IPS-20b (cell line): ENCODE data around the gene SSTR3.
A peak's percentile ranks its signal among the peaks of the same experiment; 100 is the strongest.
"Not testable (repeated sequence)": the region's sequence is repeated elsewhere in the genome, so short reads cannot be mapped to it uniquely, and the experiment has no call there.

Experiments
- H3K27ac ChIP-seq: one replicate; pipeline ENCODE4 v1.5.1; 2013; ENCODE audit warnings: low read length
- H3K27me3 ChIP-seq: 2 replicates; pipeline ENCODE4 v1.6.1; 2013; ENCODE audit warnings: mild to moderate bottlenecking, low read length, inconsistent platforms; ENCODE audit not compliant: insufficient read depth
- H3K36me3 ChIP-seq: 2 replicates; pipeline ENCODE4 v1.6.1; 2013; ENCODE audit warnings: low read depth, mild to moderate bottlenecking, inconsistent platforms, low read length, moderate library complexity; ENCODE audit not compliant: insufficient read depth
- H3K4me1 ChIP-seq: 2 replicates; pipeline ENCODE4 v1.6.1; 2013; ENCODE audit warnings: mild to moderate bottlenecking, control low read depth, inconsistent platforms, low read length, moderate library complexity; ENCODE audit not compliant: insufficient read depth
- H3K4me3 ChIP-seq: 2 replicates; pipeline ENCODE4 v1.5.1; 2013; ENCODE audit warnings: mild to moderate bottlenecking, low read length, inconsistent platforms
- H3K9ac ChIP-seq: 2 replicates; pipeline ENCODE4 v1.6.1; 2013; ENCODE audit warnings: low read depth, mild to moderate bottlenecking, inconsistent platforms, low read length, moderate library complexity
- H3K9me3 ChIP-seq: 2 replicates; pipeline ENCODE4 v1.6.1; 2013; ENCODE audit warnings: mild to moderate bottlenecking, low read depth, low read length, inconsistent platforms; ENCODE audit not compliant: insufficient read depth

Gene SSTR3

GRCh38 chr22:37178350-37179125, 33.7 kb downstream of the SSTR3 start:
- H3K27me3 ChIP-seq: no peaks in the 10 kb centered on the region
- H3K27ac ChIP-seq: no peak overlapping the region
- peaks cover 3% of the 10 kb centered on the region; the same call in 1 of the 2 replicates for H3K4me1 ChIP-seq
- H3K36me3 ChIP-seq: no peaks in the 10 kb centered on the region
- no peak overlapping the region for H3K4me3 ChIP-seq
- H3K9me3 ChIP-seq: no peaks in the 10 kb centered on the region
- H3K9ac ChIP-seq: peak overlapping the region; percentile 26; the same call in 1 of the 2 replicates

- no peak overlapping the region for H3K27ac ChIP-seq
- no peak overlapping the region for H3K4me3 ChIP-seq
- H3K4me1 ChIP-seq: peaks cover 4% of the 10 kb centered on the region; the same call in 1 of the 2 replicates
These were observed 34.5 kb downstream of the SSTR3 start for GRCh38 chr22:37177755-37178154.

GRCh38 chr22:37177221-37177620, 35.1 kb downstream of the SSTR3 start:
- no peaks in the 10 kb centered on the region for H3K36me3 ChIP-seq
- H3K4me3 ChIP-seq: no peak overlapping the region
- H3K9ac ChIP-seq: no peak overlapping the region
- no peaks in the 10 kb centered on the region for H3K9me3 ChIP-seq
- no peak overlapping the region for H3K27ac ChIP-seq
- H3K27me3 ChIP-seq: no peaks in the 10 kb centered on the region
- peaks cover 8% of the 10 kb centered on the region; the same call in 1 of the 2 replicates for H3K4me1 ChIP-seq

More at GRCh38 chr22:37177755-37178154, 34.5 kb downstream of the SSTR3 start:
- no peaks in the 10 kb centered on the region for H3K36me3 ChIP-seq
- H3K9me3 ChIP-seq: no peaks in the 10 kb centered on the region
- no peak overlapping the region for H3K9ac ChIP-seq
- H3K27me3 ChIP-seq: no peaks in the 10 kb centered on the region

- no peaks in the 10 kb centered on the region for H3K36me3 ChIP-seq
- H3K9me3 ChIP-seq: no peaks in the 10 kb centered on the region
- H3K27me3 ChIP-seq: no peaks in the 10 kb centered on the region
- H3K4me1 ChIP-seq: peaks cover 8% of the 10 kb centered on the region; the same call in 1 of the 2 replicates
- H3K9ac ChIP-seq: no peak overlapping the region
- no peak overlapping the region for H3K4me3 ChIP-seq
- no peak overlapping the region for H3K27ac ChIP-seq
These were observed 35.7 kb downstream of the SSTR3 start for GRCh38 chr22:37176464-37177061.

- Histone ChIP-seq H3K36me3 (no peaks in the 10 kb centered on the region), H3K9me3 (no peaks in the 10 kb centered on the region), H3K9ac (no peak overlapping the region), H3K4me1 (peaks cover 8% of the 10 kb centered on the region; the same call in 1 of the 2 replicates), H3K4me3 (no peak overlapping the region), H3K27me3 (no peaks in the 10 kb centered on the region), H3K27ac (no peak overlapping the region)
These were observed 36.6 kb downstream of the SSTR3 start for GRCh38 chr22:37175414-37176281.

GRCh38 chr22:37174964-37175363, 37.3 kb downstream of the SSTR3 start:
- Histone ChIP-seq H3K4me3 (no peak overlapping the region), H3K36me3 (no peaks in the 10 kb centered on the region), H3K4me1 (peaks cover 8% of the 10 kb centered on the region; the same call in 1 of the 2 replicates), H3K9me3 (no peaks in the 10 kb centered on the region), H3K27ac (no peak overlapping the region), H3K27me3 (no peaks in the 10 kb centered on the region), H3K9ac (no peak overlapping the region)

- Histone ChIP-seq H3K9me3 (no peaks in the 10 kb centered on the region), H3K4me1 (peaks cover 8% of the 10 kb centered on the region; the same call in 1 of the 2 replicates), H3K27me3 (no peaks in the 10 kb centered on the region), H3K27ac (no peak overlapping the region), H3K36me3 (no peaks in the 10 kb centered on the region), H3K9ac (no peak overlapping the region), H3K4me3 (no peak overlapping the region)
These were observed 38.6 kb downstream of the SSTR3 start for GRCh38 chr22:37173709-37174108.

GRCh38 chr22:37172266-37173245, 39.7 kb downstream of the SSTR3 start:
- H3K27me3 ChIP-seq: no peaks in the 10 kb centered on the region
- no peaks in the 10 kb centered on the region for H3K9me3 ChIP-seq
- no peak overlapping the region for H3K4me3 ChIP-seq
- no peaks in the 10 kb centered on the region for H3K36me3 ChIP-seq
- 0 out of 2 replicates have a peak, but pooled peaks cover 4% of the 10 kb centered on the region for H3K4me1 ChIP-seq
- no peak overlapping the region for H3K27ac ChIP-seq
- H3K9ac ChIP-seq: no peak overlapping the region

- Histone ChIP-seq H3K9me3 (no peaks in the 10 kb centered on the region), H3K9ac (no peak overlapping the region), H3K27ac (no peak overlapping the region), H3K4me3 (no peak overlapping the region), H3K36me3 (no peaks in the 10 kb centered on the region), H3K4me1 (0 out of 2 replicates have a peak, but pooled peaks cover 4% of the 10 kb centered on the region), H3K27me3 (peaks cover 6% of the 10 kb centered on the region; the same call in 1 of the 2 replicates)
These were observed 40.6 kb downstream of the SSTR3 start for GRCh38 chr22:37171662-37172061.

GRCh38 chr22:37170689-37171405, 41.4 kb downstream of the SSTR3 start:
- H3K9me3 ChIP-seq, H3K27me3 ChIP-seq, H3K9ac ChIP-seq, H3K4me1 ChIP-seq, H3K36me3 ChIP-seq, H3K27ac ChIP-seq, H3K4me3 ChIP-seq: not testable (repeated sequence)
